Stimulated activated CD8-positive, alpha-beta memory T cell treated with anti-CD3 and anti-CD28 coated beads, Interleukin-7, amount 100 ng/mL, for 1 hour (primary cell): ENCODE data around the gene CATSPERD.
A peak's percentile ranks its signal among the peaks of the same experiment; 100 is the strongest.

Source experiments
- DNase-seq, 2 donors: peaks; one replicate each; pipeline ENCODE4 v3.0.0-alpha.2; 2020; ENCODE audit warnings: low read depth in 2 of 2

CATSPERD gene

DNA sequence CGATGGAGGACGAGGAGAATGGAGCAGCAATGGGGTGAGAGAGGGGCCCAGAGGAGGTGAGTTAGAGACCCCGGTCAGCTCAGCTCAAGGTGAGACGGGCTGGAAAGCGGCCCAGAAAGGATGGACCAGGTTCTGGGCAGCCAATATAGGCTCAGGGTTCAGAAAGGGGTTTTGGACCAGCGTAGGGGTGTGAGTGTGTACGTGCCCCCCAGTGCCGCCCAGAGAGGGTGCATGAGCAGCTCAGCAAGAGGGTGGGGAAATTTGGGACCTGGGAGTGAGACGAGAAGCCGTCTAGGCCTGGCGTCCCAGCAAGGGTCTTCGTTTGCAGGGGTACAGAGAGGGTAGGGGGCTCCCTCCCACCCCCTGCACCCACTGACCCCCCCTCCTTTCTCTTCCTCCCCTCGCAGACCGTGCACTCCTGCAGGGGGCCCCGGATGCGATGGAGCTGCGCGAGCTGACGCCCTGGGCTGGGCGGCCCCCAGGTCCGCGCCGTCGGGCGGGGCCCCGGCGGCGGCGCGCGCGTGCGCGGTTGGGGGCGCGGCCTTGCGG lies 107.0 kb downstream of the CATSPERD start:
- no peak for DNase-seq

DNA sequence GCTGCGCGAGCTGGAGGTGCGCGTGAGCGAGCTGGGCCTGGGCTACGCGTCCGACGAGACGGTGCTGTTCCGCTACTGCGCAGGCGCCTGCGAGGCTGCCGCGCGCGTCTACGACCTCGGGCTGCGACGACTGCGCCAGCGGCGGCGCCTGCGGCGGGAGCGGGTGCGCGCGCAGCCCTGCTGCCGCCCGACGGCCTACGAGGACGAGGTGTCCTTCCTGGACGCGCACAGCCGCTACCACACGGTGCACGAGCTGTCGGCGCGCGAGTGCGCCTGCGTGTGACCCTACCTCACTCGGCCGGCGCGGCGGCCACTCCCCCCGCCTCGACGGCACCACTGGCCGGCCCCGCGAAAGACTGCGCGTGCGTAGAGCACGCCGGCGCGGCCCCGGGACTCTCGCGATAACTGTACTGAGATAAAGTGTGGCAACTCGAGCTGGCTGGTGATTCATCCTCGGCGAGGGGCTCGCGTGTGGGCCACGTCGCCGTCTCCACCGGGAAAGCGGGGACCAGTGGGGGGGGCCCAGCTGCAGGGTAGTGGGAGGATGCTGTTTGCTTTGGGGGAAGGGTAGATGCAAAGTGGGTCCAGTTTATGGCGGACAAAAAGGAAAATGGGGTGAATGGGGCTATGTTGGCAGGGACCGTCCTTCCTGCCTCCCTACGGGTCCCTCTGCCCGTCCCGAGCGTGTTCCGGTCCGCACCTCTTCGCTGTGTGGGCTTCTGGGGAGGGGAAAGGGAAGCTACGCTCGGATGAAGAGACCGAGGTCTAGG lies 107.6 kb downstream of the CATSPERD start:
- peak; percentile 84 to 93 for DNase-seq
